Measurements from ENCODE around the gene GJA5.

DNA sequence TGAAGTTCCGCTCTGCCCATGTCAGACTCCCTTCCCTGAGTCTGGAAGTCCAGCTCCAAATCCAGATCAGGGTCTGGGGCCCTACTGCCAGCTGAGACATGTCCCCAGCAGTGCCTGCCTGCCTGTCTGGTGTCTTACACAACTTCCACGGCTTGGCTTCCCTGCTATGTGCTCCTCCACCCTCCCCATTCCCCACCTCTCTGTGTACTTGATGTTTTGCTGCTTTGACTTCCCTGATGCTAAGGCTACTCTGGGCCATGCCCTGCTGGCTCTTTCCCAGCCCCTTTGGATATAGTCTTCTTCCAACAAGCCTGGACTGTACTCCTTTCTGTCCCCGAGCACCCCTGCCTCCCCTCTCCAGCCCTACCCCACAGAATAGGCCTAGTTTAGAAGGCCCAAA, 7.3 kb downstream of the GJA5 start:
- no peak for TF ChIP-seq CTCF (IDR thresholded peaks at IDR 0.05)
- no peak for TF ChIP-seq EZH2 (IDR thresholded peaks at IDR 0.05; ENCODE audit: borderline replicate concordance, insufficient read depth, low read depth, low read length, poor library complexity, severe bottlenecking)
